H9 (cell line): ENCODE results near the gene USP35. TPM values are rescaled to one million over a fixed set of nuclear protein-coding genes. Genes with fewer than 3 reads are reported as not detected.
A peak's percentile ranks its signal among the peaks of the same experiment; 100 is the strongest.

Experiments used
- DNase-seq: peaks from one replicate; pipeline ENCODE4 v3.0.0-alpha.2; 2017
- H2AFZ ChIP-seq: one replicate; pipeline ENCODE4 v1.6.1; 2013; ENCODE audit warnings: mild to moderate bottlenecking, low read length, control low read depth, moderate library complexity
- H2AK5ac ChIP-seq: 2 replicates; pipeline ENCODE4 v1.6.1; 2013; ENCODE audit warnings: low read length, control low read depth, mixed read lengths; ENCODE audit not compliant: insufficient read length
- H2BK120ac ChIP-seq: one replicate; pipeline ENCODE4 v1.6.1; 2013; ENCODE audit warnings: low read depth, mild to moderate bottlenecking, low read length, control low read depth, inconsistent platforms; ENCODE audit not compliant: poor library complexity, severe bottlenecking
- H2BK12ac ChIP-seq: 2 replicates; pipeline ENCODE4 v1.6.1; 2013; ENCODE audit warnings: low read length, control low read depth, mixed read lengths, low read depth; ENCODE audit not compliant: insufficient read length
- H2BK15ac ChIP-seq: 2 replicates; pipeline ENCODE4 v1.6.1; 2013; ENCODE audit warnings: low read depth, low read length, control low read depth
- H2BK20ac ChIP-seq: one replicate; pipeline ENCODE4 v1.6.1; 2013; ENCODE audit warnings: low read depth, mild to moderate bottlenecking, low read length, control low read depth, inconsistent platforms; ENCODE audit not compliant: poor library complexity, severe bottlenecking
- H2BK5ac ChIP-seq: 2 replicates; pipeline ENCODE4 v1.6.1; 2013; ENCODE audit warnings: low read length, control low read depth, mixed read lengths; ENCODE audit not compliant: insufficient read length
- H3K14ac ChIP-seq: 2 replicates; pipeline ENCODE4 v1.6.1; 2013; ENCODE audit warnings: low read length, control low read depth; ENCODE audit not compliant: insufficient read depth
- H3K18ac ChIP-seq: 2 replicates; pipeline ENCODE4 v1.6.1; 2013; ENCODE audit warnings: low read depth, mild to moderate bottlenecking, mixed read lengths, low read length, control low read depth; ENCODE audit not compliant: insufficient read length
- H3K23ac ChIP-seq: 2 replicates; pipeline ENCODE4 v1.6.1; 2013; ENCODE audit warnings: low read length, control low read depth, mixed read lengths, low read depth; ENCODE audit not compliant: insufficient read length
- H3K23me2 ChIP-seq: 2 replicates; pipeline ENCODE4 v1.6.1; 2013; ENCODE audit warnings: low read depth, mild to moderate bottlenecking, mixed read lengths, low read length, control low read depth; ENCODE audit not compliant: insufficient read length, poor library complexity, severe bottlenecking
- H3K27ac ChIP-seq: 2 replicates; pipeline ENCODE4 v1.5.1; 2013; ENCODE audit warnings: low read length, control low read depth, mixed read lengths, low read depth; ENCODE audit not compliant: insufficient read length
- H3K27me3 ChIP-seq: 2 replicates; pipeline ENCODE4 v1.6.1; 2013; ENCODE audit warnings: low read length, control low read depth, inconsistent platforms; ENCODE audit not compliant: insufficient read depth
- H3K4ac ChIP-seq: 2 replicates; pipeline ENCODE4 v1.6.1; 2013; ENCODE audit warnings: low read depth, mild to moderate bottlenecking, control low read depth, inconsistent platforms, low read length, moderate library complexity
- H3K4me1 ChIP-seq: 2 replicates; pipeline ENCODE4 v1.6.1; 2013; ENCODE audit warnings: low read length, control low read depth, inconsistent platforms; ENCODE audit not compliant: insufficient read depth
- H3K4me2 ChIP-seq: 2 replicates; pipeline ENCODE4 v1.6.1; 2013; ENCODE audit warnings: low read length, control low read depth, mixed read lengths; ENCODE audit not compliant: insufficient read length, insufficient read depth
- H3K56ac ChIP-seq: 2 replicates; pipeline ENCODE4 v1.6.1; 2013; ENCODE audit warnings: low read depth, mild to moderate bottlenecking, mixed read lengths, low read length, control low read depth; ENCODE audit not compliant: insufficient read length
- H3K79me1 ChIP-seq: 2 replicates; pipeline ENCODE4 v1.6.1; 2013; ENCODE audit warnings: low read depth, mild to moderate bottlenecking, moderate library complexity, low read length, control low read depth, inconsistent platforms; ENCODE audit not compliant: insufficient read depth, poor library complexity, severe bottlenecking
- H3K79me2 ChIP-seq: 2 replicates; pipeline ENCODE4 v1.6.1; 2013; ENCODE audit warnings: low read length, control low read depth, inconsistent platforms; ENCODE audit not compliant: insufficient read depth
- H3K9ac ChIP-seq: 2 replicates; pipeline ENCODE4 v1.6.1; 2013; ENCODE audit warnings: low read length, control low read depth, mixed read lengths; ENCODE audit not compliant: insufficient read length; ENCODE audit errors: extremely low read depth
- H3K9me3 ChIP-seq: one replicate; pipeline ENCODE4 v1.6.1; 2013; ENCODE audit warnings: low read depth, low read length, inconsistent platforms; ENCODE audit not compliant: control insufficient read depth
- H3T11ph ChIP-seq: one replicate; pipeline ENCODE4 v1.6.1; 2013; ENCODE audit warnings: mild to moderate bottlenecking, low read length, control low read depth, inconsistent platforms
- H4K20me1 ChIP-seq: one replicate; pipeline ENCODE4 v1.6.1; 2013; ENCODE audit not compliant: control insufficient read depth, insufficient read length, insufficient read depth
- H4K5ac ChIP-seq: 2 replicates; pipeline ENCODE4 v1.6.1; 2013; ENCODE audit warnings: low read depth, mild to moderate bottlenecking, mixed read lengths, low read length, control low read depth; ENCODE audit not compliant: insufficient read length
- H4K8ac ChIP-seq: replicated peaks from 2 replicates; pipeline ENCODE4 v1.6.1; 2013; ENCODE audit warnings: low read length, control low read depth, mixed read lengths, low read depth; ENCODE audit not compliant: insufficient read length
- H4K91ac ChIP-seq: 2 replicates; pipeline ENCODE4 v1.6.1; 2013; ENCODE audit warnings: low read depth, mild to moderate bottlenecking, moderate library complexity, mixed read lengths, low read length, control low read depth; ENCODE audit not compliant: insufficient read length
- H3K27ac Mint-ChIP-seq, 3 experiments: 2 replicates in 2 of 3; 3 replicates in 1 of 3; pipeline ENCODE4 v1.8.0; 2020 to 2021; ENCODE audit warnings: mixed read lengths in 3 of 3, mild to moderate bottlenecking in 1 of 3, moderate library complexity in 1 of 3
- H3K27me3 Mint-ChIP-seq: 2 replicates; pipeline ENCODE4 v1.8.0; 2021; ENCODE audit warnings: low read depth, mild to moderate bottlenecking, moderate library complexity, mixed read lengths
- H3K36me3 Mint-ChIP-seq, 3 experiments: 2 replicates in 2 of 3; 3 replicates in 1 of 3; pipeline ENCODE4 v1.8.0; 2020 to 2021; ENCODE audit warnings: low read depth in 3 of 3, mixed read lengths in 3 of 3; ENCODE audit not compliant: insufficient read depth in 1 of 3
- H3K4me1 Mint-ChIP-seq, 2 experiments: 2 replicates each; pipeline ENCODE4 v1.8.0; 2020; ENCODE audit warnings: mixed read lengths in 2 of 2
- H3K4me3 Mint-ChIP-seq, 2 experiments: 2 replicates in 1 of 2; 3 replicates in 1 of 2; pipeline ENCODE4 v1.8.0; 2020 to 2021; ENCODE audit warnings: mild to moderate bottlenecking in 2 of 2, mixed read lengths in 2 of 2, moderate library complexity in 1 of 2
- H3K9me3 Mint-ChIP-seq, 2 experiments: 2 replicates in 1 of 2; 3 replicates in 1 of 2; pipeline ENCODE4 v1.8.0; 2020; ENCODE audit warnings: mild to moderate bottlenecking in 2 of 2, mixed read lengths in 2 of 2, moderate library complexity in 1 of 2
- CTCF ChIP-seq: fragments of 200-600 bp; sonication (generic); conservative IDR thresholded peaks from 3 replicates; pipeline ENCODE4 v1.8.0; 2021; ENCODE audit warnings: antibody characterized with exemption, mild to moderate bottlenecking
- WGBS: extraction: QIAGEN DNeasy Blood & Tissue Kit; methylation state at CpG from one replicate; pipeline ENCODE4 v1.1.7; 2013; ENCODE audit warnings: missing lambda C conversion rate, low lambda C conversion rate, mixed read lengths; ENCODE audit not compliant: insufficient read length; ENCODE audit errors: extremely low coverage; 5-methylcytosine and 5-hydroxymethylcytosine counted together
- total RNA-seq: library from RNA; stranded (reverse); gene quantifications from 2 replicates; pipeline ENCODE4 v1.2.1, GENCODE V29; 2021

USP35 gene
- total RNA-seq, 1 experiment from 2014 or later: 6.8 TPM

- H3K4me1 Mint-ChIP-seq: no peaks in the 10 kb centered on the region
- H2BK120ac ChIP-seq: no peak overlapping the region
- no peak overlapping the region for H3K27ac ChIP-seq
- no peaks in the 10 kb centered on the region for H3K79me1 ChIP-seq
- WGBS: no CpG with 5 or more reads among the region's 14 CpGs
- no peak overlapping the region for H2BK15ac ChIP-seq
- H3K4me2 ChIP-seq: no peak overlapping the region
- no peaks in the 10 kb centered on the region for H3K23me2 ChIP-seq
- no peak overlapping the region for H2AK5ac ChIP-seq
- H3K9me3 Mint-ChIP-seq: no peaks in the 10 kb centered on the region
- peak overlapping the region in 2 of 3 experiments; percentile 33 to 86; a peak in 2 of 7 replicates for H3K27ac Mint-ChIP-seq
- H3K9me3 ChIP-seq: no peaks in the 10 kb centered on the region
- no peak overlapping the region for H3K14ac ChIP-seq
- H3K79me2 ChIP-seq: no peaks in the 10 kb centered on the region
- no peak for TF ChIP-seq CTCF
- no peak overlapping the region for H3K56ac ChIP-seq
- H3K9ac ChIP-seq: no peak overlapping the region
- no peak overlapping the region for H2BK5ac ChIP-seq
- H4K20me1 ChIP-seq: no peaks in the 10 kb centered on the region
- H2BK20ac ChIP-seq: no peak overlapping the region
- no peak overlapping the region for H4K91ac ChIP-seq
- no peak overlapping the region for H4K8ac ChIP-seq
- peaks cover 0 to 19% (median 17%) of the 10 kb centered on the region in 3 experiments; a peak in 6 of 7 replicates for H3K36me3 Mint-ChIP-seq
- no peak overlapping the region for H3K4me3 Mint-ChIP-seq
- H3K23ac ChIP-seq: no peak overlapping the region
- no peaks in the 10 kb centered on the region for H3K4me1 ChIP-seq
- no peak overlapping the region for H3T11ph ChIP-seq
- H2BK12ac ChIP-seq: no peak overlapping the region
- no peak overlapping the region for H3K18ac ChIP-seq
- H3K27me3 ChIP-seq: no peaks in the 10 kb centered on the region
- no peak overlapping the region for H3K4ac ChIP-seq
- H3K27me3 Mint-ChIP-seq: no peaks in the 10 kb centered on the region
- peak; percentile 6 for DNase-seq
- H4K5ac ChIP-seq: no peak overlapping the region
- no peak overlapping the region for H2AFZ ChIP-seq
Observed at GRCh38 chr11:78220218-78221157, 31.8 kb downstream of the USP35 start.
